Liver (tissue), 9 donors: Measurements from ENCODE around the gene CIITA. TPM values are rescaled to one million over a fixed set of nuclear protein-coding genes. Genes with fewer than 3 reads are reported as not detected.

ENCODE experiments used
- DNase-seq: peaks from one replicate; pipeline ENCODE4 v3.0.0-alpha.2; 2017; ENCODE audit warnings: low spot score
- H3K27ac ChIP-seq, 2 donors: one replicate each; pipeline ENCODE4 v1.7.0; 2013; ENCODE audit warnings: inconsistent platforms in 2 of 2, low read length in 2 of 2, control low read depth in 1 of 2, low read depth in 1 of 2, mild to moderate bottlenecking in 1 of 2
- H3K27me3 ChIP-seq, 4 donors: one replicate each; pipeline versions ENCODE4 v1.6.1 to v1.7.0; 2013; ENCODE audit warnings: low read length in 3 of 4, inconsistent platforms in 1 of 4, mild to moderate bottlenecking in 1 of 4, moderate library complexity in 1 of 4; ENCODE audit not compliant: control insufficient read depth in 4 of 4, insufficient read depth in 4 of 4
- H3K36me3 ChIP-seq, 4 donors: one replicate each; pipeline versions ENCODE4 v1.6.1 to v1.7.0; 2013; ENCODE audit warnings: low read length in 3 of 4, mild to moderate bottlenecking in 3 of 4, low read depth in 1 of 4, moderate library complexity in 1 of 4; ENCODE audit not compliant: control insufficient read depth in 4 of 4, insufficient read depth in 3 of 4
- H3K4me1 ChIP-seq, 4 donors: one replicate each; pipeline versions ENCODE4 v1.6.1 to v1.7.0; 2013; ENCODE audit warnings: low read length in 3 of 4, mild to moderate bottlenecking in 3 of 4, moderate library complexity in 1 of 4; ENCODE audit not compliant: control insufficient read depth in 4 of 4, insufficient read depth in 4 of 4
- H3K4me3 ChIP-seq, 3 donors: one replicate each; pipeline versions ENCODE4 v1.6.1 to v1.7.0; 2013; ENCODE audit warnings: low read length in 3 of 3, control low read depth in 1 of 3, low read depth in 1 of 3, mild to moderate bottlenecking in 1 of 3
- H3K9ac ChIP-seq, 2 donors: one replicate each; pipeline ENCODE4 v1.7.0; 2013; ENCODE audit warnings: low read length in 2 of 2, mild to moderate bottlenecking in 2 of 2, moderate library complexity in 2 of 2, control low read depth in 1 of 2, low read depth in 1 of 2
- H3K9me3 ChIP-seq, 4 donors: one replicate each; pipeline versions ENCODE4 v1.6.1 to v1.7.0; 2013; ENCODE audit warnings: low read length in 3 of 4; ENCODE audit not compliant: control insufficient read depth in 4 of 4
- EGR1 ChIP-seq, 2 donors: IDR thresholded peaks; 2 replicates each; pipeline ENCODE4 v1.6.1; 2016 to 2018; ENCODE audit warnings: antibody characterized with exemption in 2 of 2, low read depth in 2 of 2
- FOXA1 ChIP-seq: IDR thresholded peaks from 2 replicates; pipeline ENCODE4 v1.6.1; 2016; ENCODE audit warnings: antibody characterized with exemption
- GABPA ChIP-seq, 2 donors: IDR thresholded peaks in 1 of 2; conservative IDR thresholded peaks in 1 of 2; 2 replicates each; pipeline ENCODE4 v1.6.1; 2016; ENCODE audit warnings: antibody characterized with exemption in 2 of 2, mild to moderate bottlenecking in 1 of 2, moderate library complexity in 1 of 2
- HNF4A ChIP-seq, 2 donors: conservative IDR thresholded peaks; 2 replicates each; pipeline ENCODE4 v1.6.1; 2016; ENCODE audit warnings: antibody characterized with exemption in 2 of 2, mild to moderate bottlenecking in 2 of 2
- JUND ChIP-seq, 2 donors: IDR thresholded peaks; 2 replicates each; pipeline ENCODE4 v1.6.1; 2016; ENCODE audit warnings: antibody characterized with exemption in 2 of 2
- NR2F2 ChIP-seq: IDR thresholded peaks from 2 replicates; pipeline ENCODE4 v1.6.1; 2016; ENCODE audit warnings: antibody characterized with exemption
- RAD21 ChIP-seq, 2 donors: IDR thresholded peaks; 2 replicates each; pipeline ENCODE4 v1.6.1; 2016; ENCODE audit warnings: antibody characterized with exemption in 2 of 2, mild to moderate bottlenecking in 2 of 2
- REST ChIP-seq: IDR thresholded peaks from 2 replicates; pipeline ENCODE4 v1.6.1; 2016; ENCODE audit warnings: antibody characterized with exemption, mild to moderate bottlenecking
- SP1 ChIP-seq: IDR thresholded peaks from 2 replicates; pipeline ENCODE4 v1.6.1; 2018; ENCODE audit warnings: antibody characterized with exemption, mild to moderate bottlenecking
- TAF1 ChIP-seq: conservative IDR thresholded peaks from 2 replicates; pipeline ENCODE4 v1.6.1; 2016; ENCODE audit warnings: antibody characterized with exemption, mild to moderate bottlenecking
- WGBS: extraction: QIAGEN DNeasy Blood & Tissue Kit; methylation state at CpG from one replicate; pipeline ENCODE4 v1.1.7; 2013; 5-methylcytosine and 5-hydroxymethylcytosine counted together
- polyA plus RNA-seq, 2 donors: library from polyadenylated mRNA; stranded (reverse) in 1 of 2; unstranded in 1 of 2; fragments of 200-250 nt in 1 of 2; fragments of >200 nt in 1 of 2; fragmentation: Nextera tagmentation in 1 of 2; extraction: Ambion mirVana in 1 of 2; gene quantifications; one replicate each; pipeline versions ENCODE4 v1.2.1 to v1.2.3, GENCODE V29; 2013 to 2015
- total RNA-seq, 2 donors: library from RNA; depleted of rRNA; stranded (reverse); fragments of >200 nt; gene quantifications; one replicate each; pipeline ENCODE4 v1.2.3, GENCODE V29; 2014
- TF ChIP-seq, protein P1 (sequence below): IDR thresholded peaks from 2 replicates; pipeline ENCODE4 v1.6.1; 2016; ENCODE audit warnings: antibody characterized with exemption
- donor health status: healthy.
- donor health status: healthy.
- donor health status: healthy.
- donor health status: healthy.
- donor health status: healthy.

Gene CIITA
- total and polyA plus RNA-seq, 4 donors = 1.6 to 4.2 (median 2.2) TPM

DNA sequence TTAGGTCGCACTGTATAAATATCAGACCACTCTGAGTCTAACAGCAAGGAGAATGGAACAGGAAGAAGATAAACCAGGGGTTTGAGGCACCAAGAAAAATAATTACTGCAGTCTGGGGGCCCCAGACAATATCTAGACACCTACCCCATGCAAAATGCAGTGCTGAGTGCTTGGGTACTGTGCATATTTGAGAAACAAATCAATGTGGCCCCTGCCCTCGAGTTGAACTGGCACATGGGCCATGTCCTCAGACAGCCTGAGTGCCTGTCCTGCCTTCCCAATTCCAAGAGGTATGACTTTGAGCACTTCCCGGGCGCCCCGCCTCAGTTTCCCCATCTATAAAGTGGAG is 6.2 kb upstream of the CIITA start (continued):
- TF ChIP-seq EGR1 (IDR thresholded peaks at IDR 0.05; ENCODE audit: low read depth in 2 of 2) = no peak
- TF ChIP-seq GABPA (IDR thresholded peaks at IDR 0.05 in 1 of 2, conservative IDR thresholded peaks at IDR 0.05 in 1 of 2) = no peak
- no peak for TF ChIP-seq REST
- TF ChIP-seq FOXA1 = no peak

DNA sequence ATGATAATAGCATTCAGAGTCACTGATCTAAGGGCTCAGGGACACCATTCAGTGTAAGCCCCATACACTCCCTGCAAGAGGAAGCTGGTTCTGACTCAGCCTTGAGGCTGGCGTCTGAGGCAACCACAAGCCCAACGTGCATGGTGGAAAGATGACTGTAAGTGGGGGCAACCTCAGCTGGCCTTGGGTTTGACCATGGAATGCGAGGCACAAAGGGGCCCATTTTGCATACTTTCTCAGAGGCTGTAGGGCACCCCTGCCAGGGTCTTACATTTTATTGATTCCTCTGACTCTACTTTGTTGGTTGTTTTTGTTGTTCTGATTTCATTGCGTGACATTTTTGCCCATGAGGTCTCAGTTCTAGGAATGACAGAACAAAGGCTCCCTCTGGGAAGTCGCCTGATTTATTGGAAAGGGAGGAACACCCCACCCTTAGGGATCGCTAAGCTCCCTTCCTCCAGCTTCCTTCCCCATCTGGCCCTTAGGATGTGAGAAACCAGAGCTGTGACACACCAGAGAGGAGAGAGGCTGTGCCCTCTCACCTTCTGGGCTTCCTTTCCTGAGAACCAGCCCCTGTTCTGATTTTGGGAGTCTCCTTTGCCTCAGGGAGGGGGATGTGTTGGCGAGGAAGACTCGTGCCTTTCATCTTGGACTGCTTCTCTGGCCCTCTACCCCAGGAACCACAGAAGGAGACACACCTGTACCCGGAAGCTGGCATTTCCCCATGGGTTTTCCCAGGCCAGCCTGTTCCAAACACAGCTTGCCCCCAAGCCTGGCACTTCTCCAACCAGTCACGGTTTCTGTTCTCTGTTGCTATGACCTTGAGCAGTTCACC is 5.6 kb upstream of the CIITA start:
- no peaks in the 10 kb centered on the region for H3K9me3 ChIP-seq
- no peak overlapping the region for H3K4me3 ChIP-seq
- no peak for DNase-seq
- TF ChIP-seq, protein P1, sequence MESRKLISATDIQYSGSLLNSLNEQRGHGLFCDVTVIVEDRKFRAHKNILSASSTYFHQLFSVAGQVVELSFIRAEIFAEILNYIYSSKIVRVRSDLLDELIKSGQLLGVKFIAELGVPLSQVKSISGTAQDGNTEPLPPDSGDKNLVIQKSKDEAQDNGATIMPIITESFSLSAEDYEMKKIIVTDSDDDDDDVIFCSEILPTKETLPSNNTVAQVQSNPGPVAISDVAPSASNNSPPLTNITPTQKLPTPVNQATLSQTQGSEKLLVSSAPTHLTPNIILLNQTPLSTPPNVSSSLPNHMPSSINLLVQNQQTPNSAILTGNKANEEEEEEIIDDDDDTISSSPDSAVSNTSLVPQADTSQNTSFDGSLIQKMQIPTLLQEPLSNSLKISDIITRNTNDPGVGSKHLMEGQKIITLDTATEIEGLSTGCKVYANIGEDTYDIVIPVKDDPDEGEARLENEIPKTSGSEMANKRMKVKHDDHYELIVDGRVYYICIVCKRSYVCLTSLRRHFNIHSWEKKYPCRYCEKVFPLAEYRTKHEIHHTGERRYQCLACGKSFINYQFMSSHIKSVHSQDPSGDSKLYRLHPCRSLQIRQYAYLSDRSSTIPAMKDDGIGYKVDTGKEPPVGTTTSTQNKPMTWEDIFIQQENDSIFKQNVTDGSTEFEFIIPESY = no peak
- no peak for TF ChIP-seq HNF4A (conservative IDR thresholded peaks at IDR 0.05)
- TF ChIP-seq JUND (IDR thresholded peaks at IDR 0.05) = no peak
- no peak for TF ChIP-seq EGR1 (IDR thresholded peaks at IDR 0.05; ENCODE audit: low read depth in 2 of 2)
- peak; percentile 11 for TF ChIP-seq SP1
- peak; percentile 55 for TF ChIP-seq NR2F2
- TF ChIP-seq TAF1 = no peak
- TF ChIP-seq RAD21 (IDR thresholded peaks at IDR 0.05) = no peak
- TF ChIP-seq REST = no peak
- no peak for TF ChIP-seq FOXA1
- H3K9ac ChIP-seq = no peak overlapping the region
- WGBS = 57% methylated on average over 10 of the region's 10 CpGs
- H3K4me1 ChIP-seq = peaks cover 0 to 4% (median under 1%) of the 10 kb centered on the region in 4 donors
- no peak overlapping the region for H3K27ac ChIP-seq
- H3K27me3 ChIP-seq = peaks cover 0 to 2% (median 0%) of the 10 kb centered on the region in 4 donors
- H3K36me3 ChIP-seq = no peaks in the 10 kb centered on the region
